SU-DHL-6 (cell line): ENCODE data around the gene MFN2.

Experiments
- H2AFZ ChIP-seq: fragments of 200-600 bp; sonication (generic); 2 replicates; pipeline ENCODE4 v1.6.1; 2014; ENCODE audit warnings: low read depth, mild to moderate bottlenecking, moderate library complexity, mixed read lengths, antibody characterized with exemption, low read length; ENCODE audit not compliant: severe bottlenecking
- H3F3A ChIP-seq: fragments of 200-600 bp; shearing (Covaris generic); 2 replicates; pipeline ENCODE4 v1.6.0; 2016; ENCODE audit warnings: antibody characterized with exemption, mild to moderate bottlenecking; ENCODE audit not compliant: insufficient read depth
- H3K27ac ChIP-seq: fragments of 200-600 bp; sonication (generic); 2 replicates; pipeline ENCODE4 v1.5.1; 2016; ENCODE audit warnings: low read depth, mild to moderate bottlenecking, low read length, moderate library complexity, mixed read lengths
- H3K27me3 ChIP-seq: fragments of 200-600 bp; sonication (generic), shearing (Covaris generic); 2 replicates; pipeline ENCODE4 v1.6.0; 2014; ENCODE audit warnings: mild to moderate bottlenecking, low read length
- H3K36me3 ChIP-seq: fragments of 200-600 bp; sonication (generic); 2 replicates; pipeline ENCODE4 v1.6.1; 2014; ENCODE audit warnings: mild to moderate bottlenecking, low read length, mixed read lengths
- H3K4me2 ChIP-seq: fragments of 300-600, 200-600 bp; shearing (Covaris generic), sonication (generic); 2 replicates; pipeline ENCODE4 v1.6.0; 2014; ENCODE audit warnings: low read length, low read depth, mild to moderate bottlenecking; ENCODE audit not compliant: poor library complexity, severe bottlenecking
- H3K4me3 ChIP-seq: fragments of 200-600 bp; sonication (generic); 2 replicates; pipeline ENCODE4 v1.5.1; 2014; ENCODE audit warnings: antibody characterized with exemption, low read length, mild to moderate bottlenecking, mixed read lengths; ENCODE audit not compliant: insufficient read depth, poor library complexity, severe bottlenecking
- H3K79me2 ChIP-seq: fragments of 200-600 bp; sonication (generic); 2 replicates; pipeline ENCODE4 v1.6.1; 2014; ENCODE audit warnings: mild to moderate bottlenecking, low read length, moderate library complexity; ENCODE audit not compliant: insufficient read depth
- H3K9ac ChIP-seq: fragments of 200-600 bp; sonication (generic); 2 replicates; pipeline ENCODE4 v1.7.0; 2014; ENCODE audit warnings: mild to moderate bottlenecking, low read length
- H3K9me2 ChIP-seq: fragments of 200-600 bp; sonication (generic); replicated peaks from 2 replicates; pipeline ENCODE4 v1.6.1; 2014; ENCODE audit warnings: low read length; ENCODE audit not compliant: insufficient read depth
- H3K9me3 ChIP-seq: fragments of 200-600 bp; sonication (generic); 2 replicates; pipeline ENCODE4 v1.6.1; 2014; ENCODE audit warnings: low read length, mixed read lengths; ENCODE audit not compliant: insufficient read depth
- H4K20me1 ChIP-seq: fragments of 200-600 bp; sonication (generic); 2 replicates; pipeline ENCODE4 v1.6.1; 2014; ENCODE audit warnings: low read depth, mild to moderate bottlenecking, antibody characterized with exemption, low read length, moderate library complexity, mixed read lengths
- CTCF ChIP-seq: fragments of 200-600 bp; sonication (generic); IDR thresholded peaks from one replicate; pipeline ENCODE4 v1.5.1; 2017; ENCODE audit warnings: antibody characterized with exemption, mild to moderate bottlenecking, low read length, moderate library complexity; ENCODE audit not compliant: insufficient read depth, poor library complexity, severe bottlenecking
- EZH2phosphoT487 ChIP-seq: fragments of 200-600 bp; sonication (generic), shearing (Covaris generic); conservative IDR thresholded peaks from 2 replicates; pipeline ENCODE4 v1.6.1; 2018; ENCODE audit warnings: mild to moderate bottlenecking, antibody characterized with exemption, low read length, moderate library complexity, mixed read lengths

MFN2 gene

GRCh38 chr1:11940260-11940921, 39.9 kb upstream of the MFN2 start:
- no peaks in the 10 kb centered on the region for H3K36me3 ChIP-seq
- no peak overlapping the region for H3K4me2 ChIP-seq
- H3K27me3 ChIP-seq = no peaks in the 10 kb centered on the region
- H3K27ac ChIP-seq = no peak overlapping the region
- no peaks in the 10 kb centered on the region for H3K9me3 ChIP-seq
- H3K79me2 ChIP-seq = no peaks in the 10 kb centered on the region
- H3K9ac ChIP-seq = no peak overlapping the region
- no peaks in the 10 kb centered on the region for H3F3A ChIP-seq
- H3K9me2 ChIP-seq = no peaks in the 10 kb centered on the region
- H3K4me3 ChIP-seq = no peak overlapping the region
- H4K20me1 ChIP-seq = no peaks in the 10 kb centered on the region
- no peak overlapping the region for H2AFZ ChIP-seq
- TF ChIP-seq EZH2phosphoT487 (no peak), CTCF (no peak)

GRCh38 chr1:11942280-11942679, 38.0 kb upstream of the MFN2 start:
- Histone ChIP-seq H3K27ac (no peak overlapping the region), H3K4me3 (no peak overlapping the region), H3K36me3 (no peaks in the 10 kb centered on the region), H3K9me2 (no peaks in the 10 kb centered on the region), H3K79me2 (no peaks in the 10 kb centered on the region), H3F3A (no peaks in the 10 kb centered on the region), H3K9me3 (no peaks in the 10 kb centered on the region), H4K20me1 (no peaks in the 10 kb centered on the region), H3K4me2 (no peak overlapping the region), H2AFZ (no peak overlapping the region), H3K27me3 (no peaks in the 10 kb centered on the region), H3K9ac (no peak overlapping the region)
- TF ChIP-seq EZH2phosphoT487 (no peak), CTCF (no peak)

GRCh38 chr1:11943619-11944018, 36.6 kb upstream of the MFN2 start:
- no peak for TF ChIP-seq EZH2phosphoT487
- no peak for TF ChIP-seq CTCF
- H3K79me2 ChIP-seq = no peaks in the 10 kb centered on the region
- H3K27me3 ChIP-seq = no peaks in the 10 kb centered on the region
- H3K9ac ChIP-seq = no peak overlapping the region
- H3K36me3 ChIP-seq = no peaks in the 10 kb centered on the region
- no peaks in the 10 kb centered on the region for H3K9me3 ChIP-seq
- H3K9me2 ChIP-seq = no peaks in the 10 kb centered on the region
- H3K4me3 ChIP-seq = no peak overlapping the region
- H3K4me2 ChIP-seq = no peak overlapping the region
- H3K27ac ChIP-seq = no peak overlapping the region
- H2AFZ ChIP-seq = no peak overlapping the region
- no peaks in the 10 kb centered on the region for H4K20me1 ChIP-seq
- H3F3A ChIP-seq = no peaks in the 10 kb centered on the region
